MM.1S (cell line): ENCODE data around the gene SELENOV.

ENCODE experiments used
- EZH2 ChIP-seq: fragments of 300-600 bp; sonication (generic); optimal IDR thresholded peaks from 2 replicates; pipeline ENCODE3; 2017; ENCODE audit warnings: low read depth, mild to moderate bottlenecking, antibody characterized with exemption, low read length, mixed read lengths
- EZH2phosphoT487 ChIP-seq: fragments of 300-600 bp; sonication (generic); IDR thresholded peaks from 2 replicates; pipeline ENCODE4 v1.6.1; 2018; ENCODE audit warnings: antibody characterized with exemption, low read length
- TF ChIP-seq, protein P1 (sequence below): fragments of 300-600 bp; sonication (generic); IDR thresholded peaks from 2 replicates; pipeline ENCODE4 v1.5.1; 2016; ENCODE audit warnings: antibody characterized with exemption, low read length, mixed read lengths

DNA sequence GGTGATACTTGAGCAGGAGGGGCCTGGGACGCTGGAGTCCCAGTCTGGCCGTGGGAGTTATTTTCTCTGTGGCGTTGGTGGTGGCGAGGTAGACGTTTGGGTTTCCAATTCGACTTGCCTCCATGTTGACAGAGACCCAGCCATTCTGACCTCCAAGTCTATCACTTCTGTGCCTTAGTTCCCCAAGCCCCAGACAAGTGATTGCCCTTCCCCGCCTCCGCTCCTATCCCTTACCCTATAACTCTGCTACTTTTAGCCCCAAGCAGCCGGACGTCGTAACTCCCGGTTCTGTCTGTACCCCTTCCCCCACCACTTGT, 33.8 kb upstream of the SELENOV start:
- TF ChIP-seq, protein P1, sequence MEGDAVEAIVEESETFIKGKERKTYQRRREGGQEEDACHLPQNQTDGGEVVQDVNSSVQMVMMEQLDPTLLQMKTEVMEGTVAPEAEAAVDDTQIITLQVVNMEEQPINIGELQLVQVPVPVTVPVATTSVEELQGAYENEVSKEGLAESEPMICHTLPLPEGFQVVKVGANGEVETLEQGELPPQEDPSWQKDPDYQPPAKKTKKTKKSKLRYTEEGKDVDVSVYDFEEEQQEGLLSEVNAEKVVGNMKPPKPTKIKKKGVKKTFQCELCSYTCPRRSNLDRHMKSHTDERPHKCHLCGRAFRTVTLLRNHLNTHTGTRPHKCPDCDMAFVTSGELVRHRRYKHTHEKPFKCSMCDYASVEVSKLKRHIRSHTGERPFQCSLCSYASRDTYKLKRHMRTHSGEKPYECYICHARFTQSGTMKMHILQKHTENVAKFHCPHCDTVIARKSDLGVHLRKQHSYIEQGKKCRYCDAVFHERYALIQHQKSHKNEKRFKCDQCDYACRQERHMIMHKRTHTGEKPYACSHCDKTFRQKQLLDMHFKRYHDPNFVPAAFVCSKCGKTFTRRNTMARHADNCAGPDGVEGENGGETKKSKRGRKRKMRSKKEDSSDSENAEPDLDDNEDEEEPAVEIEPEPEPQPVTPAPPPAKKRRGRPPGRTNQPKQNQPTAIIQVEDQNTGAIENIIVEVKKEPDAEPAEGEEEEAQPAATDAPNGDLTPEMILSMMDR, result no peak
- no peak for TF ChIP-seq EZH2
- no peak for TF ChIP-seq EZH2phosphoT487
